ENCODE measurements around the gene FKBP14.
A peak's percentile ranks its signal among the peaks of the same experiment; 100 is the strongest.

FKBP14 gene

DNA sequence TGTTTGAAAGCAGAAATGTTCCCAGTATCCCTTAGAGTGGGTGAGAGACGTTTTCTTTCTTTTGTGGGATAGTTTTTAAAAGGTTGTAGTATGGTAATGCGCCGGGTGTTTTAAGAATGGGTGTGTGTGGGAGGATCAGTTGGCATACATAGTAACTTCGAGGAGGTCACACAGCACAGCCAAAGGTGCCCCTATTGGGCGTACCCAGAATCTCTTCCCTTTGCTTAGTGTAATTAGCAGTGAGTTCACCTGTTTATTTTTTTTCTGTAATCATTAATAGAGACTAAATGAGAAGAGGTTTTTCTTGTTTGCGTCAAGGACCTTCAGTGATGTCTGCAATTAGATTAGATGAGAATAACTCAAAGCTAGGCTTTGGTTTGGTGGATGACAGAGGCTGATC lies 3.2 kb upstream of the FKBP14 start:
- Histone ChIP-seq H2AFZ (ENCODE audit: low read depth, low read length, severe bottlenecking) (peak overlapping the region; percentile 84), H3K4me2 (ENCODE audit: low read depth, low read length, poor library complexity, severe bottlenecking) (peak overlapping the region; percentile 83), H3K27me3 (ENCODE audit: low read length) (no peaks in the 10 kb centered on the region), H3K9ac (ENCODE audit: low read length) (peak overlapping the region; percentile 65), H3K27ac (ENCODE audit: low read depth, low read length) (peak overlapping the region; percentile 46), H3K9me3 (ENCODE audit: insufficient read depth, low read length) (no peaks in the 10 kb centered on the region), H4K20me1 (ENCODE audit: low read depth, low read length) (no peaks in the 10 kb centered on the region; the same call in 1 of the 2 replicates), H3K4me3 (ENCODE audit: insufficient read depth, low read length, poor library complexity, severe bottlenecking) (peak overlapping the region; percentile 64), H3K36me3 (ENCODE audit: low read length) (no peaks in the 10 kb centered on the region), H3K9me2 (replicated peaks; ENCODE audit: insufficient read depth, low read length) (no peaks in the 10 kb centered on the region), H3K79me2 (ENCODE audit: insufficient read depth, low read length) (peaks cover 16% of the 10 kb centered on the region; the same call in 1 of the 2 replicates), H3F3A (ENCODE audit: insufficient read depth) (peaks cover 23% of the 10 kb centered on the region)
- TF ChIP-seq, protein P1, sequence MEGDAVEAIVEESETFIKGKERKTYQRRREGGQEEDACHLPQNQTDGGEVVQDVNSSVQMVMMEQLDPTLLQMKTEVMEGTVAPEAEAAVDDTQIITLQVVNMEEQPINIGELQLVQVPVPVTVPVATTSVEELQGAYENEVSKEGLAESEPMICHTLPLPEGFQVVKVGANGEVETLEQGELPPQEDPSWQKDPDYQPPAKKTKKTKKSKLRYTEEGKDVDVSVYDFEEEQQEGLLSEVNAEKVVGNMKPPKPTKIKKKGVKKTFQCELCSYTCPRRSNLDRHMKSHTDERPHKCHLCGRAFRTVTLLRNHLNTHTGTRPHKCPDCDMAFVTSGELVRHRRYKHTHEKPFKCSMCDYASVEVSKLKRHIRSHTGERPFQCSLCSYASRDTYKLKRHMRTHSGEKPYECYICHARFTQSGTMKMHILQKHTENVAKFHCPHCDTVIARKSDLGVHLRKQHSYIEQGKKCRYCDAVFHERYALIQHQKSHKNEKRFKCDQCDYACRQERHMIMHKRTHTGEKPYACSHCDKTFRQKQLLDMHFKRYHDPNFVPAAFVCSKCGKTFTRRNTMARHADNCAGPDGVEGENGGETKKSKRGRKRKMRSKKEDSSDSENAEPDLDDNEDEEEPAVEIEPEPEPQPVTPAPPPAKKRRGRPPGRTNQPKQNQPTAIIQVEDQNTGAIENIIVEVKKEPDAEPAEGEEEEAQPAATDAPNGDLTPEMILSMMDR (IDR thresholded peaks at IDR 0.05; ENCODE audit: insufficient read depth, low read length, poor library complexity, severe bottlenecking), result no peak
- TF ChIP-seq EZH2phosphoT487 (conservative IDR thresholded peaks at IDR 0.05; ENCODE audit: low read length), result no peak

DNA sequence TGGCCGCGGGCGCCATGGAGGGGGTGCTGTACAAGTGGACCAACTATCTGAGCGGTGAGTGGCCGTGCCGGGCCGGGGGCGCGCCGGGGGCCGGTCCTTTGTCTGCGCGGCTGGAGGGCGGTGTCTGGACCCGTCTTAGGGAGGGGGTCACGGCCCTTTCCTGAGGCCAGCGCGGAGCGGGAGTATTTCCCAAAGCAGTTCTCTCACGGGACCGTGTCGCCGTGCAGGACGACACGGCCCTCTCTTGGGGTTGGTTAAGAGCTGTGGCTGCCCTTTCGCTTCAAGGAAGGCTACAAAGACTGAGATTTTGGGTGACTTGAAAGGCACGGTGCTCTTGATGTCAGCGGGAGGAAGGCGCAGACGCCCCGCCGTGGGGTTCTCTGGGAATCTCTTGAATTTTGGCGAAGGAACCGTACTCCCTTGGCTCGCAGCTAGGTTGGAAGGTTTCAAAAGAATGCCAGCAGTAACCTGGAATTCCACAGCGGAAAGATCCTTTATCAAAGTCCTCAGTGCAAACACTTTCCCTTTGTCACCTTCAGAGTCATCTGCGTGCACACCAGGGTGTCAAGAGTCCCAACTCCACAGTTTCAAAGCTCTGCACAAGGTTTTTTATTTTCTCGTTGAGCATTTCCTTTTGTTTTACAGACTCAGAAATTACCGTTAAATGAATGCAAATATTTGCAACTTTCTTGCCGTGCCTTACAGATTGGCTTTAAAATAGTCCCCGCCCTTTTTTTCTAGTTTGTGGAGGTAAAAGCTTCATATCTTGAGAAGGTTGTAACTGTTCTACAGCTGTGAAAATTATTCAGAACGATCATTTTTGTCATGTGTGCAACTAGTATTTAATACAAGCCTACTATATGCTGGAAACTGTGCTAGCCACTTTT lies 2.5 kb upstream of the FKBP14 start:
- H3K27ac ChIP-seq (ENCODE audit: low read depth, low read length), result peak overlapping the region; percentile 46

DNA sequence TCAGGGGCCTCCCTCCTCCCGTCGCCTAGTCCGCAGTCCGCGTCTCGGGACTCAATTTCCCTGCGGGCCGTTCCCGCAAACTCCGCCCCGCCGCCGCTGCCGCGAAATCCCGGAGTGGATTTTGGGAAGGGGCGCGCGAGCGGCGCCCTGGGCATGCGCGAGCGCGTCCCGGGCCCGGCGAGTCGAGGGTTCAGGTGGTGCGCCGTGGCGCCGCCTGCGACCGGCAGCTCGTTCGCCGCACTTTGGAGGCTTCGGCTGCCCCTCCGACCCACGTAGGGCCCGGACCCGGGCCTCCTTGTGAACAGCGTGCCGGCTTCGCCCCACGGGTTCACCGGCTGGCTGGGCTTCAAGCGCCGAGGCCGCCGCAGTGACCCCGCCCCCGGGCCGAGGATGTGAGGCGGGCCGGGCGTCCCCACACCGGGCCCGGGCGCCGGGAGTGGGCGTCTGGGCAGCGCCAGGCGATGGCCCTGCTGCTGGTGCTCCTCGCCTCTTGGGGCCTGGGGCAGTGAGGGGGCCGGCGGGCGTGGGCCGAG lies 1.8 kb upstream of the FKBP14 start, which contains the start of gene PLEKHA8:
TSS of gene PLEKHA8 (plus strand) at position 197 of the 533 bp plus-strand sequence. CDS start 351 bp downstream, outside the sequence.
- Histone ChIP-seq H4K20me1 (ENCODE audit: low read depth, low read length) (no peaks in the 10 kb centered on the region; the same call in 1 of the 2 replicates), H3K27ac (ENCODE audit: low read depth, low read length) (peak within 1 kb of the TSS; percentile 67), H3K9me2 (replicated peaks; ENCODE audit: insufficient read depth, low read length) (no peaks in the 10 kb centered on the region), H3K4me2 (ENCODE audit: low read depth, low read length, poor library complexity, severe bottlenecking) (peak within 1 kb of the TSS; percentile 83), H3F3A (ENCODE audit: insufficient read depth) (peaks cover 23% of the 10 kb centered on the region), H3K27me3 (ENCODE audit: low read length) (no peaks in the 10 kb centered on the region), H2AFZ (ENCODE audit: low read depth, low read length, severe bottlenecking) (peak within 1 kb of the TSS; percentile 84), H3K4me3 (ENCODE audit: insufficient read depth, low read length, poor library complexity, severe bottlenecking) (peak within 1 kb of the TSS; percentile 64), H3K9me3 (ENCODE audit: insufficient read depth, low read length) (no peaks in the 10 kb centered on the region), H3K79me2 (ENCODE audit: insufficient read depth, low read length) (peaks cover 22% of the 10 kb centered on the region; the same call in 1 of the 2 replicates), H3K9ac (ENCODE audit: low read length) (peak within 1 kb of the TSS; percentile 65), H3K36me3 (ENCODE audit: low read length) (no peaks in the 10 kb centered on the region)
- no peak for TF ChIP-seq EZH2phosphoT487 (conservative IDR thresholded peaks at IDR 0.05; ENCODE audit: low read length)
- TF ChIP-seq, protein P1 (IDR thresholded peaks at IDR 0.05; ENCODE audit: insufficient read depth, low read length, poor library complexity, severe bottlenecking), result no peak

More for the DNA sequence above, 2.5 kb upstream of the FKBP14 start:
- TF ChIP-seq, protein P1 (IDR thresholded peaks at IDR 0.05; ENCODE audit: insufficient read depth, low read length, poor library complexity, severe bottlenecking), result no peak
- TF ChIP-seq EZH2phosphoT487 (conservative IDR thresholded peaks at IDR 0.05; ENCODE audit: low read length), result no peak
- no peaks in the 10 kb centered on the region; the same call in 1 of the 2 replicates for H4K20me1 ChIP-seq (ENCODE audit: low read depth, low read length)
- H3K79me2 ChIP-seq (ENCODE audit: insufficient read depth, low read length), result peaks cover 19% of the 10 kb centered on the region; the same call in 1 of the 2 replicates
- H3F3A ChIP-seq (ENCODE audit: insufficient read depth), result peaks cover 23% of the 10 kb centered on the region
- H2AFZ ChIP-seq (ENCODE audit: low read depth, low read length, severe bottlenecking), result peak overlapping the region; percentile 84
- H3K9me3 ChIP-seq (ENCODE audit: insufficient read depth, low read length), result no peaks in the 10 kb centered on the region
- H3K27me3 ChIP-seq (ENCODE audit: low read length), result no peaks in the 10 kb centered on the region
- H3K36me3 ChIP-seq (ENCODE audit: low read length), result no peaks in the 10 kb centered on the region
- H3K4me3 ChIP-seq (ENCODE audit: insufficient read depth, low read length, poor library complexity, severe bottlenecking), result peak overlapping the region; percentile 64
- peak overlapping the region; percentile 65 for H3K9ac ChIP-seq (ENCODE audit: low read length)
- H3K9me2 ChIP-seq (replicated peaks; ENCODE audit: insufficient read depth, low read length), result no peaks in the 10 kb centered on the region
- H3K4me2 ChIP-seq (ENCODE audit: low read depth, low read length, poor library complexity, severe bottlenecking), result peak overlapping the region; percentile 83

Data from SU-DHL-6 (cell line).